Tibial artery (tissue), 4 donors: ENCODE results near the gene ATP2C1.

Source experiments
- DNase-seq, 2 donors: peaks; one replicate each; pipeline ENCODE4 v3.0.0-alpha.2; 2019
- H3K27ac ChIP-seq, 2 donors: fragments of 200-600 bp; sonication (generic) in 1 of 2; 1 replicate in 1 of 2; 2 replicates in 1 of 2; pipeline ENCODE4 v1.5.1; 2018 to 2019; ENCODE audit warnings: mild to moderate bottlenecking in 1 of 2
- H3K27me3 ChIP-seq, 2 donors: fragments of 200-600 bp; sonication (generic) in 1 of 2; one replicate each; pipeline versions ENCODE4 v1.5.1 to v1.6.0; 2016 to 2019
- H3K36me3 ChIP-seq, 3 donors: fragments of 200-600 bp; sonication (generic) in 2 of 3; one replicate each; pipeline ENCODE4 v1.5.1; 2016 to 2019; ENCODE audit warnings: mild to moderate bottlenecking in 2 of 3
- H3K4me1 ChIP-seq, 4 donors: fragments of 200-600 bp; sonication (generic) in 2 of 4; 1 replicate in 3 of 4; 2 replicates in 1 of 4; pipeline ENCODE4 v1.5.1; 2016 to 2019
- H3K4me3 ChIP-seq, 2 donors: fragments of 200-600 bp; sonication (generic) in 1 of 2; 1 replicate in 1 of 2; 2 replicates in 1 of 2; pipeline ENCODE4 v1.5.1; 2018 to 2019; ENCODE audit warnings: mild to moderate bottlenecking in 2 of 2
- H3K9me3 ChIP-seq, 3 donors: fragments of 200-600 bp; sonication (generic) in 1 of 3; one replicate each; pipeline ENCODE4 v1.5.1; 2016 to 2019
- CTCF ChIP-seq, 2 experiments: fragments of 200-600 bp in 1 of 2; fragments of 450-650 bp in 1 of 2; IDR thresholded peaks; one replicate each; pipeline ENCODE4 v1.5.1; 2017 to 2019; ENCODE audit warnings: antibody characterized with exemption in 2 of 2, mild to moderate bottlenecking in 1 of 2, moderate library complexity in 1 of 2
- intact Hi-C: fragments of 100-400 bp; cut with DNase I; formaldehyde crosslinking; loops from one replicate; pipeline ENCODE4 v1.15.0; 2023; ENCODE audit warnings: low total_unique reads

Gene ATP2C1

GRCh38 chr3:130990282-130990681 is 96.4 kb downstream of the ATP2C1 start:
- intact Hi-C loops, result no loop called here
- Histone ChIP-seq H3K36me3 (peaks cover 6 to 32% (median 22%) of the 10 kb centered on the region in 3 donors), H3K27me3 (no peaks in the 10 kb centered on the region), H3K9me3 (no peaks in the 10 kb centered on the region), H3K27ac (no peak overlapping the region), H3K4me1 (no peaks in the 10 kb centered on the region), H3K4me3 (no peak overlapping the region)
- no peak for DNase-seq
- TF ChIP-seq CTCF (IDR thresholded peaks at IDR 0.05), result no peak

- no peak for DNase-seq
- Histone ChIP-seq H3K4me1 (no peaks in the 10 kb centered on the region), H3K27ac (no peak overlapping the region), H3K4me3 (no peak overlapping the region), H3K9me3 (no peaks in the 10 kb centered on the region), H3K27me3 (no peaks in the 10 kb centered on the region), H3K36me3 (peaks cover 6 to 40% (median 29%) of the 10 kb centered on the region in 3 donors)
- no peak for TF ChIP-seq CTCF (IDR thresholded peaks at IDR 0.05)
- intact Hi-C loops, result no loop called here
Measured at GRCh38 chr3:130991126-130991525, 97.2 kb downstream of the ATP2C1 start.

GRCh38 chr3:130992344-130992743 is 98.5 kb downstream of the ATP2C1 start:
- intact Hi-C loops, result no loop called here
- no peaks in the 10 kb centered on the region for H3K27me3 ChIP-seq
- H3K4me3 ChIP-seq, result no peak overlapping the region
- no peak overlapping the region for H3K27ac ChIP-seq
- peaks cover 16 to 51% (median 39%) of the 10 kb centered on the region in 3 donors for H3K36me3 ChIP-seq
- no peak for DNase-seq
- H3K4me1 ChIP-seq, result no peaks in the 10 kb centered on the region
- TF ChIP-seq CTCF (IDR thresholded peaks at IDR 0.05), result no peak
- H3K9me3 ChIP-seq, result no peaks in the 10 kb centered on the region

GRCh38 chr3:130997289-130997688 is 103.4 kb downstream of the ATP2C1 start:
- H3K4me3 ChIP-seq, result no peak overlapping the region
- intact Hi-C loops, result no loop called here
- no peak overlapping the region for H3K27ac ChIP-seq
- H3K27me3 ChIP-seq, result no peaks in the 10 kb centered on the region
- peaks cover 0 to 9% (median 1%) of the 10 kb centered on the region in 4 donors for H3K4me1 ChIP-seq
- no peak for DNase-seq
- no peak for TF ChIP-seq CTCF (IDR thresholded peaks at IDR 0.05)
- H3K36me3 ChIP-seq, result peaks cover 24 to 65% (median 47%) of the 10 kb centered on the region in 3 donors
- H3K9me3 ChIP-seq, result no peaks in the 10 kb centered on the region

- DNase-seq, result no peak
- no peaks in the 10 kb centered on the region for H3K27me3 ChIP-seq
- H3K9me3 ChIP-seq, result no peaks in the 10 kb centered on the region
- intact Hi-C loops, result no loop called here
- peaks cover 0 to 9% (median 1%) of the 10 kb centered on the region in 4 donors for H3K4me1 ChIP-seq
- H3K4me3 ChIP-seq, result no peak overlapping the region
- H3K27ac ChIP-seq, result no peak overlapping the region
- no peak for TF ChIP-seq CTCF (IDR thresholded peaks at IDR 0.05)
- H3K36me3 ChIP-seq, result peaks cover 17 to 45% (median 38%) of the 10 kb centered on the region in 3 donors
Measured at GRCh38 chr3:131001071-131001470, 107.2 kb downstream of the ATP2C1 start.

- no peak for DNase-seq
- no peaks in the 10 kb centered on the region for H3K27me3 ChIP-seq
- peaks cover 11 to 50% (median 24%) of the 10 kb centered on the region in 3 donors for H3K36me3 ChIP-seq
- H3K4me3 ChIP-seq, result no peak overlapping the region
- TF ChIP-seq CTCF (IDR thresholded peaks at IDR 0.05), result no peak
- H3K9me3 ChIP-seq, result no peaks in the 10 kb centered on the region
- intact Hi-C loops, result no loop called here
- peaks cover 0 to 9% (median 1%) of the 10 kb centered on the region in 4 donors for H3K4me1 ChIP-seq
- H3K27ac ChIP-seq, result no peak overlapping the region
Measured at GRCh38 chr3:131004603-131005002, 110.7 kb downstream of the ATP2C1 start.
